ENCODE results near the gene ZBTB47. TPM values are rescaled to one million over a fixed set of nuclear protein-coding genes. Genes with fewer than 3 reads are reported as not detected.

Gene ZBTB47
- total and polyA plus RNA-seq, 10 of the 15 experiments (the other 5 are each of a cell fraction or from before 2014, with no cell fraction given): 0.04 to 3.4 (median 1.0) TPM; not detected in 1

DNA sequence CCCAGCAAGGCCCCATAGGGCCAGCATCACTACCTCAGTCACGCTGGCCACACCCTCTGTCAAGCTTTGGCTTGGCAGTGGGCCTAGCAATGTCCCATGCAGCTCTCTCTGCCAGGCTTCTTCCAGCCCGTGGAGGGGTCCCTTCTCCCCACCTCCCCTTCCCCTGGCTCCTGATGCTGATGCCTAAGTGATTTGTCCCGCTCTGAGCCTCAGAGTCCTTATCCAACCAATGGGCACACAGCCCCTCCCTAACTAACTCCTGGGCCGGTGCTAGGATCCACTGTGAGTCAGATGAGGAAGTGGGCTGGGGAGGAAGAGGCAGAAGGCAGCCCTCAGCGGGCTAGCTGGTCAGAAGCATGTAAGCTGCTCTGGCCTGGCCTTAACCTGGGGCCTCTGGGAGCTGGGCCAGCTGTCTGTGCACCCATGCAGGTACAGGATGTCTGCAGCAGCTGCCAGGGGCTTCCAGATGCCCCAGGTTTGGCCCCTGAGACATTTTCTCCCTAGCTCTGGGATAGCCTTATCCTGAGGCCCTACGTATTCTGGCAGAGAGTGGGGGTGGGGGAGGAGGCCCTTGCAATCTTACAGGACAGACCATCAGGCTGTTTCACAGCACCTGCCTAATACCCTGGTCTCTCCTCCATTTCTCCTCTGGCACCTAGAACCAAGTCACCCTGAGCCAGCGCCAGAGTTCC lies 740 bp upstream of the ZBTB47 start (continued):
- TF ChIP-seq IKZF2 (IDR thresholded peaks at IDR 0.05) (no peak; a peak in 1 of 4 replicates), IRF4 (IDR thresholded peaks at IDR 0.05; ENCODE audit: low read depth, low read length) (no peak), LARP7 (IDR thresholded peaks at IDR 0.05) (no peak), NFYB (IDR thresholded peaks at IDR 0.05; ENCODE audit: insufficient read depth, low read depth, low read length) (0 out of 2 replicates have a peak, but pooled peaks have one; percentile 11), IRF5 (IDR thresholded peaks at IDR 0.05; ENCODE audit: borderline replicate concordance) (no peak), MYC (IDR thresholded peaks at IDR 0.05; ENCODE audit: insufficient read depth, insufficient read length, insufficient replicate concordance, low read length, severe bottlenecking) (no peak), MXI1 (IDR thresholded peaks at IDR 0.05; ENCODE audit: low read depth, low read length) (0 out of 2 replicates have a peak, but pooled peaks have one; percentile 25), NFXL1 (IDR thresholded peaks at IDR 0.05; ENCODE audit: borderline replicate concordance) (no peak), PML (IDR thresholded peaks at IDR 0.05; ENCODE audit: low read length) (no peak), TBL1XR1 (IDR thresholded peaks at IDR 0.05; ENCODE audit: low read depth, low read length) (no peak), RCOR1 (conservative IDR thresholded peaks at IDR 0.05; ENCODE audit: low read depth, low read length) (no peak), TCF12 (IDR thresholded peaks at IDR 0.05; ENCODE audit: low read depth, low read length) (0 out of 2 replicates have a peak, but pooled peaks have one; percentile 56), EED (IDR thresholded peaks at IDR 0.05; ENCODE audit: low read depth) (no peak), MAX (IDR thresholded peaks at IDR 0.05; ENCODE audit: low read depth, low read length) (no peak), GATAD2B (conservative IDR thresholded peaks at IDR 0.05; ENCODE audit: low read depth) (no peak), MTA3 (IDR thresholded peaks at IDR 0.05; ENCODE audit: borderline replicate concordance, low read length) (no peak), ETV6 (conservative IDR thresholded peaks at IDR 0.05 in 1 of 2, IDR thresholded peaks at IDR 0.05 in 1 of 2; ENCODE audit: borderline replicate concordance in 1 of 2, low read depth in 1 of 2) (no peak)
- TF ChIP-seq, protein P1, sequence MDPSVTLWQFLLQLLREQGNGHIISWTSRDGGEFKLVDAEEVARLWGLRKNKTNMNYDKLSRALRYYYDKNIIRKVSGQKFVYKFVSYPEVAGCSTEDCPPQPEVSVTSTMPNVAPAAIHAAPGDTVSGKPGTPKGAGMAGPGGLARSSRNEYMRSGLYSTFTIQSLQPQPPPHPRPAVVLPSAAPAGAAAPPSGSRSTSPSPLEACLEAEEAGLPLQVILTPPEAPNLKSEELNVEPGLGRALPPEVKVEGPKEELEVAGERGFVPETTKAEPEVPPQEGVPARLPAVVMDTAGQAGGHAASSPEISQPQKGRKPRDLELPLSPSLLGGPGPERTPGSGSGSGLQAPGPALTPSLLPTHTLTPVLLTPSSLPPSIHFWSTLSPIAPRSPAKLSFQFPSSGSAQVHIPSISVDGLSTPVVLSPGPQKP (IDR thresholded peaks at IDR 0.05; ENCODE audit: low read depth, low read length): no peak
- TF ChIP-seq, protein P2, sequence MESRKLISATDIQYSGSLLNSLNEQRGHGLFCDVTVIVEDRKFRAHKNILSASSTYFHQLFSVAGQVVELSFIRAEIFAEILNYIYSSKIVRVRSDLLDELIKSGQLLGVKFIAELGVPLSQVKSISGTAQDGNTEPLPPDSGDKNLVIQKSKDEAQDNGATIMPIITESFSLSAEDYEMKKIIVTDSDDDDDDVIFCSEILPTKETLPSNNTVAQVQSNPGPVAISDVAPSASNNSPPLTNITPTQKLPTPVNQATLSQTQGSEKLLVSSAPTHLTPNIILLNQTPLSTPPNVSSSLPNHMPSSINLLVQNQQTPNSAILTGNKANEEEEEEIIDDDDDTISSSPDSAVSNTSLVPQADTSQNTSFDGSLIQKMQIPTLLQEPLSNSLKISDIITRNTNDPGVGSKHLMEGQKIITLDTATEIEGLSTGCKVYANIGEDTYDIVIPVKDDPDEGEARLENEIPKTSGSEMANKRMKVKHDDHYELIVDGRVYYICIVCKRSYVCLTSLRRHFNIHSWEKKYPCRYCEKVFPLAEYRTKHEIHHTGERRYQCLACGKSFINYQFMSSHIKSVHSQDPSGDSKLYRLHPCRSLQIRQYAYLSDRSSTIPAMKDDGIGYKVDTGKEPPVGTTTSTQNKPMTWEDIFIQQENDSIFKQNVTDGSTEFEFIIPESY (IDR thresholded peaks at IDR 0.05): no peak
- TF ChIP-seq, protein P3, sequence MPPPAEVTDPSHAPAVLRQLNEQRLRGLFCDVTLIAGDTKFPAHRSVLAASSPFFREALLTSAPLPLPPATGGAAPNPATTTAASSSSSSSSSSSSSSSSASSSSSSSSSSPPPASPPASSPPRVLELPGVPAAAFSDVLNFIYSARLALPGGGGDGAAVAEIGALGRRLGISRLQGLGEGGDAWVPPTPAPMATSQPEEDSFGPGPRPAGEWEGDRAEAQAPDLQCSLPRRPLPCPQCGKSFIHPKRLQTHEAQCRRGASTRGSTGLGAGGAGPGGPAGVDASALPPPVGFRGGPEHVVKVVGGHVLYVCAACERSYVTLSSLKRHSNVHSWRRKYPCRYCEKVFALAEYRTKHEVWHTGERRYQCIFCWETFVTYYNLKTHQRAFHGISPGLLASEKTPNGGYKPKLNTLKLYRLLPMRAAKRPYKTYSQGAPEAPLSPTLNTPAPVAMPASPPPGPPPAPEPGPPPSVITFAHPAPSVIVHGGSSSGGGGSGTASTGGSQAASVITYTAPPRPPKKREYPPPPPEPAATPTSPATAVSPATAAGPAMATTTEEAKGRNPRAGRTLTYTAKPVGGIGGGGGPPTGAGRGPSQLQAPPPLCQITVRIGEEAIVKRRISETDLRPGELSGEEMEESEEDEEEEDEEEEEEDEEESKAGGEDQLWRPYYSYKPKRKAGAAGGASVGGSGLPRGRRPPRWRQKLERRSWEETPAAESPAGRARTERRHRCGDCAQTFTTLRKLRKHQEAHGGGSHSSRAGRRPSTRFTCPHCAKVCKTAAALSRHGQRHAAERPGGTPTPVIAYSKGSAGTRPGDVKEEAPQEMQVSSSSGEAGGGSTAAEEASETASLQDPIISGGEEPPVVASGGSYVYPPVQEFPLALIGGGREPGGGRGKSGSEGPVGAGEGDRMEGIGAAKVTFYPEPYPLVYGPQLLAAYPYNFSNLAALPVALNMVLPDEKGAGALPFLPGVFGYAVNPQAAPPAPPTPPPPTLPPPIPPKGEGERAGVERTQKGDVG (CRISPR knock-in tag; IDR thresholded peaks at IDR 0.05): no peak
- TF ChIP-seq, protein P4, sequence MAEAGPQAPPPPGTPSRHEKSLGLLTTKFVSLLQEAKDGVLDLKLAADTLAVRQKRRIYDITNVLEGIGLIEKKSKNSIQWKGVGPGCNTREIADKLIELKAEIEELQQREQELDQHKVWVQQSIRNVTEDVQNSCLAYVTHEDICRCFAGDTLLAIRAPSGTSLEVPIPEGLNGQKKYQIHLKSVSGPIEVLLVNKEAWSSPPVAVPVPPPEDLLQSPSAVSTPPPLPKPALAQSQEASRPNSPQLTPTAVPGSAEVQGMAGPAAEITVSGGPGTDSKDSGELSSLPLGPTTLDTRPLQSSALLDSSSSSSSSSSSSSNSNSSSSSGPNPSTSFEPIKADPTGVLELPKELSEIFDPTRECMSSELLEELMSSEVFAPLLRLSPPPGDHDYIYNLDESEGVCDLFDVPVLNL (IDR thresholded peaks at IDR 0.05; ENCODE audit: low read depth, low read length): no peak

Measured in GM12878 (cell line).